Pancreas (tissue), 10 donors: ENCODE results near the gene CEP55. TPM values are rescaled to one million over a fixed set of nuclear protein-coding genes. Genes with fewer than 3 reads are reported as not detected.
"Not testable (repeated sequence)": the region's sequence is repeated elsewhere in the genome, so short reads cannot be mapped to it uniquely, and the experiment has no call there.

Experiments used
- ATAC-seq, 4 donors: fragments of 200-7000 bp; cut with Tn5 transposase; one replicate each; pipeline versions ENCODE4 v1.8.0 to v1.9.1; 2020; ENCODE audit warnings: mild to moderate bottlenecking in 4 of 4, moderate library complexity in 4 of 4
- DNase-seq, 6 donors: peaks; one replicate each; pipeline ENCODE4 v3.0.0-alpha.2; 2020
- FAIRE-seq: peaks from 2 replicates; lab custom pipeline; 2012; peaks lifted over from hg19 to GRCh38; lab: Jason Lieb, UNC
- H3K27ac ChIP-seq, 4 donors: fragments of 200-600 bp; sonication (generic); 1 replicate in 3 of 4; 2 replicates in 1 of 4; pipeline versions ENCODE4 v1.5.0 to v1.8.0; 2020
- H3K27me3 ChIP-seq, 4 donors: fragments of 200-600 bp; one replicate each; pipeline ENCODE4 v1.8.0; 2021
- H3K36me3 ChIP-seq, 3 donors: fragments of 200-600 bp; sonication (generic) in 1 of 3; one replicate each; pipeline versions ENCODE4 v1.5.0 to v1.8.0; 2020 to 2021
- H3K4me1 ChIP-seq, 3 donors: fragments of 200-600 bp; one replicate each; pipeline ENCODE4 v1.8.0; 2021
- H3K4me3 ChIP-seq, 4 donors: fragments of 200-600 bp; sonication (generic) in 2 of 4; one replicate each; pipeline versions ENCODE4 v1.5.0 to v1.8.0; 2020 to 2021
- H3K9me3 ChIP-seq, 4 donors: fragments of 200-600 bp; one replicate each; pipeline ENCODE4 v1.8.0; 2021
- CTCF ChIP-seq, 4 donors: fragments of 200-600 bp; sonication (generic) in 3 of 4; IDR thresholded peaks; one replicate each; pipeline versions ENCODE4 v1.5.0 to v1.8.0; 2021; ENCODE audit warnings: antibody characterized with exemption in 4 of 4
- WGBS, 2 donors: extraction: QIAGEN DNeasy Blood & Tissue Kit; methylation state at CpG; one replicate each; pipeline ENCODE4 v1.1.7; 2013; 5-methylcytosine and 5-hydroxymethylcytosine counted together
- intact Hi-C, 3 donors: fragments of 100-400 bp; cut with DNase I; formaldehyde crosslinking; loops; one replicate each; pipeline versions ENCODE4 v1.11.1 to v1.14.2; 2022
- polyA plus RNA-seq, 2 donors: library from polyadenylated mRNA; stranded (reverse); fragments of 200-250 nt; gene quantifications; one replicate each; pipeline ENCODE4 v1.2.3, GENCODE V29; 2013
- total RNA-seq, 6 donors: library from RNA; stranded (reverse); fragmentation: NEBNext Ultra II Directional in 4 of 6; extraction: Animal tissue kit (Norgen Biotek cat#: 25700) in 4 of 6; gene quantifications; one replicate each; pipeline versions ENCODE4 v1.2.1 to v1.2.4, GENCODE V29; 2021 to 2023
- donor health status: healthy with polysubstance abuse.
- donor health status: DM: no; HTN: no; CAD: no; lungs with moderate emphysema.
- donor health status: DM: no; HTN: no; CAD: no.
- donor health status: control.
- donor health status: control.
- donor health status: Bipolar disorder and iron deficiency.
- donor health status: DM: yes; HTN: yes; CAD: no.
- donor health status: DM: no; HTN: no; CAD: no.
- donor health status: DM: no; HTN: no; CAD: no.
- donor health status: DM: yes; HTN: yes; CAD: no.

CEP55 gene
- total and polyA plus RNA-seq, 8 donors: 0.07 to 0.94 (median 0.25) TPM; not detected in 1

GRCh38 chr10:93462881-93463280 is 33.5 kb upstream of the CEP55 start:
- no peaks in the 10 kb centered on the region for H3K36me3 ChIP-seq
- 66 to 67% methylated on average over 9 of the region's 9 CpGs for WGBS, 2 donors
- peak overlapping the region in 2 of 4 donors; percentile 9 to 52 for H3K27ac ChIP-seq
- FAIRE-seq (no peak), ATAC-seq (no peak), DNase-seq (no peak)
- H3K4me3 ChIP-seq: no peak overlapping the region
- no peak for TF ChIP-seq CTCF (IDR thresholded peaks at IDR 0.05)
- H3K4me1 ChIP-seq: peaks cover 0 to 25% (median 0%) of the 10 kb centered on the region in 3 donors
- intact Hi-C loops: no loop called here
- no peaks in the 10 kb centered on the region for H3K27me3 ChIP-seq
- no peaks in the 10 kb centered on the region for H3K9me3 ChIP-seq

- ATAC-seq (peak in 2 of 4 donors; percentile 19 to 30), DNase-seq (no peak), FAIRE-seq (no peak)
- peaks cover 0 to 19% (median 0%) of the 10 kb centered on the region in 3 donors for H3K4me1 ChIP-seq
- H3K27ac ChIP-seq: peak overlapping the region in 2 of 4 donors; percentile 81 to 86
- no peaks in the 10 kb centered on the region for H3K36me3 ChIP-seq
- H3K27me3 ChIP-seq: no peaks in the 10 kb centered on the region
- no peak overlapping the region for H3K4me3 ChIP-seq
- TF ChIP-seq CTCF (IDR thresholded peaks at IDR 0.05): no peak
- no peaks in the 10 kb centered on the region for H3K9me3 ChIP-seq
- 65 to 67% methylated on average over 6 of the region's 6 CpGs for WGBS, 2 donors
- intact Hi-C loops: no loop called here
Measured at GRCh38 chr10:93463723-93464476, 32.5 kb upstream of the CEP55 start.

- H3K9me3 ChIP-seq: no peaks in the 10 kb centered on the region
- ATAC-seq (no peak), DNase-seq (no peak), FAIRE-seq (no peak)
- intact Hi-C loops: no loop called here
- no peak overlapping the region for H3K4me3 ChIP-seq
- WGBS, 2 donors: 81 to 83% methylated on average over 5 of the region's 5 CpGs
- TF ChIP-seq CTCF (IDR thresholded peaks at IDR 0.05): no peak
- no peaks in the 10 kb centered on the region for H3K27me3 ChIP-seq
- H3K27ac ChIP-seq: peak overlapping the region; percentile 55 to 86 (median 80)
- H3K36me3 ChIP-seq: no peaks in the 10 kb centered on the region
- peaks cover 0 to 14% (median 0%) of the 10 kb centered on the region in 3 donors for H3K4me1 ChIP-seq
Measured at GRCh38 chr10:93464776-93465388, 31.5 kb upstream of the CEP55 start.

GRCh38 chr10:93465806-93466675 is 30.4 kb upstream of the CEP55 start:
- Histone ChIP-seq H3K4me1 (peaks cover 0 to 18% (median 0%) of the 10 kb centered on the region in 3 donors), H3K4me3 (no peak overlapping the region), H3K27ac (peak overlapping the region; percentile 55 to 86 (median 80)), H3K9me3 (no peaks in the 10 kb centered on the region), H3K36me3 (no peaks in the 10 kb centered on the region), H3K27me3 (no peaks in the 10 kb centered on the region)
- no peak for TF ChIP-seq CTCF (IDR thresholded peaks at IDR 0.05)
- intact Hi-C loops: no loop called here
- FAIRE-seq (no peak), ATAC-seq (peak; percentile 79 to 87 (median 83)), DNase-seq (peak; percentile 66 to 78 (median 70))
- WGBS, 2 donors: 27 to 32% methylated on average over 7 to 8 of the region's 8 CpGs

- FAIRE-seq, ATAC-seq, H3K9me3 ChIP-seq, H3K27me3 ChIP-seq, intact Hi-C loops, H3K4me3 ChIP-seq, DNase-seq, H3K36me3 ChIP-seq: not testable (repeated sequence)
- Histone ChIP-seq H3K4me1 (peaks cover 0 to 22% (median 0%) of the 10 kb centered on the region in 3 donors), H3K27ac (peak overlapping the region in 1 of 4 donors; percentile 10)
- 67 to 73% methylated on average over 2 of the region's 4 CpGs for WGBS, 2 donors
Measured at GRCh38 chr10:93467635-93468034, 28.8 kb upstream of the CEP55 start.
